GM21825 (cell line): Measurements from ENCODE around the gene VAMP2.

Source experiments
- ATAC-seq: cut with Tn5 transposase; IDR thresholded peaks from one replicate; pipeline ENCODE4 v1.9.1; 2021; ENCODE audit warnings: mild to moderate bottlenecking, moderate library complexity; ENCODE audit not compliant: unreplicated experiment

VAMP2 gene, protein sequence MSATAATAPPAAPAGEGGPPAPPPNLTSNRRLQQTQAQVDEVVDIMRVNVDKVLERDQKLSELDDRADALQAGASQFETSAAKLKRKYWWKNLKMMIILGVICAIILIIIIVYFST

DNA sequence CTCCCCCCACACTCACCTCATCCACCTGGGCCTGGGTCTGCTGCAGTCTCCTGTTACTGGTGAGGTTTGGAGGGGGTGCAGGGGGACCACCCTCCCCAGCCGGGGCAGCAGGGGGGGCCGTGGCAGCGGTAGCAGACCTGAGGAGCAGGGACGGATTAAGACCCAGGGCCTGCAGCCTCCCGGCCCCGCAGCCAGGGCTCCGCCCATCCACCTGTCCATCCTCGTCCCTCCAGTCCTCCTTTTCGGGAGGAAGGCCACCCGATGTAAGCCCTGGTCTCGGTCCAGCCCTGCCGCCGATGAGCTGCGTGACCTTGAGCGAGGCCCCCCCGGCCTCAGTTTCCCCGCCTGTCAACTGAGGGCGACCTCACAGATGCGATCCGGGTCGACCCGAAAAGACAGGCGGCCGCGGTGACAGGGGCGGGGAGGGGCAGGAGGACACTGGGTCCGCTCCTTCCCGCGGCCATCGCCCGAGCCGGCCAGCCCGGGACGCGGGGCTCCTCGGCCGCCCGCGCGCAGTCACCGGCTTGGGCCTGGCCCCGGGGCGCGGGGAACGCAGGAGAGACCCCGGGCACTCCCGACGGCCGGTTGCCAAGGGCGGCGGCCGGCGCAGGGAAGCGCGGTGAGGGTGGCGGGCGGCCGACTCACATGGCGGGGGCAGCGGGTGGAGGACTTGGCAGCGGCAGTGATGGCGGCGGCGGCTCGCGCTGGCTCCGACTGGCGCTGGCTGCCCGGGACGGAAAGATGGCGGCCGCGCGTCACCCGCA lies at the start of gene VAMP2:
Gene VAMP2, minus strand, starts transcription at position 716 of the 764 bp plus-strand sequence. Its CDS starts 69 bp downstream, at position 647.
- peak; percentile 42 for ATAC-seq

DNA sequence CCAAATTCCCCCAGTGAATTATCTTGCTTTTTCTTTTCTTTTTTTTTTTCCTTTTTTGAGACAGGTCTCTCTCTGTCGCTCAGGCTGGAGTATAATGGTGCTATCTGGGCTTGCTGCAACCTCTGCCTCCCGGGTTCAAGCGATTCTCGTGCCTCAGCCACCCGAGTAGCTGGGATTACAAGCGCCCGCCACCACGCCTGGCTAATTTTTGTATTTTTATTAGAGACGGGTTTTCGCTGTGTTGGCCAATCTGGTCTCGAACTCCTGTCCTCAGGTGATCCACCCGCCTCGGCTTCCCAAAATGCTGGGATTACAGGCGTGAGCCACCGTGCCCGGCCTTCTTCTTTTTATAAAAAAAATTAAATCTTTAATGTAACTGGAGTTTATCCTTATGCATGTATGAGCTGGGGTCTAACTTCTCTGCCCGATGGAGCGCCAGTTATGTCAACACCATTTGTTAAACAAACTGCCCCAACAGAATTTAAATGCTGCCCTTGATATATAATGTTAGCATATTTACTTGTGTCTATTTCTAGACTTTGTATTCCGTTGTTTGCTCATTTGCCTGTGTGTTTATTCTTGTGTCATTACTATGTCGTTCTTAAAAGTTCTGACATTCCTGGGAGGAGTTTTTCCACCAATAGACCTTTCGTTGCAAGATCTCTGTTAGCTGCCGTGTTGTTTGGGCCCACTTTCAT lies 48.2 kb upstream of the VAMP2 start:
- ATAC-seq, result no peak

DNA sequence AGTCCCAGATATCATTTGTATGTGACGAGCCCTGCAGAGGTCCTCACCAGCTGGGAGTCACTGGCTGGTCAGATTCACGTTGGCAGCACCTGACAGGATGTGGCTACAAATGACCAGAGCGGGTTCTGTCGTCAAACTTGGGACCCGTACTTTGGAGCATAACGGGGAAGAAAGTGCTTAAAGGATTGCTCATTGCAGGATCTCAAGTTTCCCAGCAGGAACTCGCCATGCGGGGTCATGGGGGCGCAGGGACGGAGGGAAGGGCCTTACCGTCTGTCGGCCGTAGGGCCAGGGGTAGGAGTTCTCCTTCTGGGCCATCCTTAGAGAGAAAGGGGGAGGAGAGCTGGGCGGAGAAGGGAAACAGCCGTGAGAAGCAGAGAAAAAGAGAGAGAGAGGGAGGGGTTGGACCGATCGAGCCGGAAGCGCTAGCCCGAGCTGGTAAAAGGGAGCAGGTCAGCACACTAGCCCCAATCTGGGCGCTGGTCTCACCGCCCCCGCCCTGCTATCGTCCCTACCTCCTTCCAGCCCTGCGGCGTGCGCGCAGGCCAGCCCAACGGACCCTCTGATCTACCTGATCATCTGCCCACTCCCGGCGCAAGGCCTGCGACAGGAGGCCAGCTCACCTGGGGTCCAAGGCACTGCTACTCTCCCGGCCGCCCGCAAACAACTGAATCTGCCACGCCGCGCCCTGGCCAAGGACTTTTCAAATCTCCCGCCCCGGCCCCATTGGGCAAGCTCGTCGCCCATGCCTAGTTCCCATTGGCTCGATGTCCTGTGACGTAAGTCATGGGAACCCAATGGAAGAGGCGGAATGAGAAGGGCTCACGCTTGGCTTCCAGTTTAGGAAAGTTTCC lies 47.4 kb upstream of the VAMP2 start, which contains the start of gene AURKB:
Gene AURKB, minus strand, starts transcription at position 669 of the 854 bp plus-strand sequence. Its CDS starts 351 bp downstream, at position 318.
- peak; percentile 75 for ATAC-seq

DNA sequence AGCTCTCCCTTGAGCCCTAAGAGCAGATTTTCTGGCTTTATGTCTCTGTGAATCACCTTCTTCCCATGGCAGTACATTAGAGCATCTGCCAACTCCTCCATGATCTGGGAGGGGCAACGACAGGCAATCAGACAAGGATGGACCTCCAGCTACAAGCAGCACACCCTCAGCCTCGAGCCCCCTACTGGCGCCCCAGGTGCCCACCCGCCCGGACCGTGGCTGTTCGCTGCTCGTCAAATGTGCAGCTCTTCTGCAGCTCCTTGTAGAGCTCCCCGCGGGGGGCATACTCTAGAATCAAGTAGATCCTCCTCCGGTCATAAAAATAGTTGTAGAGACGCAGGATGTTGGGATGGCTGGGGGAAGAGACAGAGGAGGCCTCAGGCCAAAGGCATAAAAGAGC lies 43.8 kb upstream of the VAMP2 start:
- ATAC-seq, result no peak

DNA sequence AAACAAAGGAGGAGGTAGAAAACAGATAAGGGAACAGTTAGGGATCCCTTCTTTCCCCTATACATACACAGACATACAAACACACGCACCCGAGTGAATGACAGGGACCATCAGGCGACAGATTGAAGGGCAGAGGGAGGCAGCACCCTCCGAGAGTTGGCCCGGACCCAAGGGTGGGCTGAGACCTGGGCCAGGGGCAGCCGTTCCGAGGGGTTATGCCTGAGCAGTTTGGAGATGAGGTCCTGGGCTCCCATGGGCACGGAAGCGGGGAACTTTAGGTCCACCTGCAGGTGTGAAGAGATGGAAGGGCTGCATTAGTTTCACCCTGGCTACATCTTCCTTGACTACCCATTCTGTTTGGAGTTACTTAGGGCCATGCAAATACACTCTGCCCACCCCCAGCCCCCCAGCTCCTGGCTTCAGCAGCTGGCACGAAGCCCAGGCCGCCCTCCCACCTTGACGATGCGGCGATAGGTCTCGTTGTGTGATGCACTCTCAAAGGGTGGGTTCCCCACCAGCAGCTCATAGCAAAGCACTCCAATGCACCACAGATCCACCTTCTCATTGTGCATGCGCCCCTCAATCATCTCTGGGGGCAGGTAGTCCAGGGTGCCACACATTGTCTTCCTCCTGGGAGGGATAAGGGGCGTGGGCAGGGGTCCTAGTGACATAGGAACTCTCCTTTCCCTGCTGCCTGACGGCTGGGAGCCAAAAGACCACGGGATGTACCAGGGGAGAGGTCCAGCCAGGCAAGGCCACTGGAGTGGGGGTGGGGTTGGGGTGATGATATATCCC lies 42.2 kb upstream of the VAMP2 start:
- ATAC-seq, result no peak

DNA sequence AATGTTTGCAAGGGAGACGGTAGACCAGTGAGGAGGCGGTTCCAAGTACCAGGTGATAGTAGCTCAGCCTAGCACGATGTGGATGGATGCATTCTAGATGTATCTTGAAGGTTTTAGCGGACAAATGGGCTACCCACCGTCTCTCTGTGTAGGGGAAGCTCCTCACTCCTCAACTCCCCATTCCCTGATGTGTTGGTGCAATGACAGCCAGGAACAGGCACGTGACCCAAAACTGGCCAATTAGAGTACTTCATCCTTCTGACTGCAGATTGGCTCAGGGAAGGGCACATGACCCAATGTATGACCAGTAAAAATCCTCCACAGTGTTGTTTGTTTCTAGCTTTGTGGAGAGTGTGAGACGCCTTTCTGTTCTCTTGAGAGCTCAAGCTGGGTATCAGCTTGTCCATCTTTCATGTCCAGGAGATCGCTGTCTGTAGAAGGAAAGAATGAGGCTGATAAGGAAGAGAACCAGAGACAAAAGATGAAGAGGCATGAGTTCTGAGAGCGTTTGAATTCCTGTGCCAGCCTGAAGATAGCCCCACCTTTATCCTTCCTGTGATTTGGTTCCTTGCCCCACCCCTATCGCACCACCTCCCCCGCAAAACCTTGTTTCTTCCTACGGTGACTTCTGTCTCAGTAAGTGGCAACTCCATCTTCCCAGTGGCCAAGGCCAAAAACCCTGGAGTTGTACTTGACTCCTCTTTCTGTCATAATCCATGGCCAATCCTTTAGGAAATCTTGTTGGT lies 29.5 kb upstream of the VAMP2 start:
- no peak for ATAC-seq

DNA sequence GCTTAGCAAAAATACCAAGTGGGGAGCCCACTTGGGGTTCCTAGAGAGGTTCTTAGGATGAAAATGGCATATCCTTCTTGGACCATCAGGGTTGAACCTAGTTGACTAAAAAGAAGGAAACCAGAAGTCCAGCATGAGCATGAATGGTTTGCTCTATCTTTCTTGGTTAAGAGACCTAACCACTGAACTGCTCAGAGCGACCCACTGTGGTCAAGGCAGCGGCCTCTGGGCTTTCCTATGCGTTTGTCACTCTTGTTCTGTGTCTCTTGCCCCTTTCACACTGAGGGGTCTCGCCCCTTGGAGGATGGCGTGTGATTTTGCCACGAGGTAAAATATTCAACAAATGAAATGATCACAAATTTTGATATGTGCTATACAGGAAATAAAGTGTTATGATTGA lies 27.8 kb upstream of the VAMP2 start:
- ATAC-seq, result no peak

DNA sequence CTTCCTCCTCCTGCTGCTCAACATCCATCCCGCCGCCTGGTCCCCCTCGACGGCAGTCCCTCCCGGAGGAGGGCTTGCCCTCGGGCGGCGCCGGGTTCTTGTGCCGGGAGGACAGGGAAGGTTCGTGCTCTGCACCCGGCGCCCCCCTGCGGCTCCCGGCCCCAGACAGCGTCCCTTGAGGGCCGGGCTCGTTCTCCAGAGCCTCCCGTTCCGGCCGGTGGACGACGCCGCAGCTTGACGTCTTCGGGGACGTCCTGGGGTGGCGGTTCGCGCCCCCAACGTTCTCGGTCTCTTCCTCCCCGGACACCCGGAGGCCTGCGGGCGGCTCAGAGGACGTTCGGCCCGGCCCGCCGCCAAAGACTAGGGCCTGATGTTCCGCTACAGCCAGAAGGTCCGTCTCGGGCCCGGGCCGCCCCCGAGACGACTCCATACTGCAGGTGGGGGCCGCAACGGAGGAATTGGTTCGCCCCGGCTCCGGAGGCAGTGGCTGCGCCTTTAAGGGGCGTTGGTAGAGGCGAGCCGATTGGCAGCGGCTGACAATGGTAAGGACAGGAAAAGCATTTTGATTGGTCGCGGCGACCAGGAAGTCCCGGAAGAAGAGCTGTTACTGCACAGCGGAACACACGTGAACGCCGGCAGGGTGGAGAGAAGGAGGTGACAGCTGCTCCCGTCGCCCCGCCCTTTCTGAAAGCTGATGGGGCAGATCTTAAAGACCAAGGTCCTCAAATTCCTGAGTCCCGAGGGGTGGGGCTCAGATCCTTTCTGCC lies 27.1 kb upstream of the VAMP2 start, which contains the start of gene BORCS6:
Gene BORCS6, minus strand, starts transcription at position 470 of the 767 bp plus-strand sequence. Its CDS starts 40 bp downstream, at position 430.
- peak; percentile 37 for ATAC-seq

DNA sequence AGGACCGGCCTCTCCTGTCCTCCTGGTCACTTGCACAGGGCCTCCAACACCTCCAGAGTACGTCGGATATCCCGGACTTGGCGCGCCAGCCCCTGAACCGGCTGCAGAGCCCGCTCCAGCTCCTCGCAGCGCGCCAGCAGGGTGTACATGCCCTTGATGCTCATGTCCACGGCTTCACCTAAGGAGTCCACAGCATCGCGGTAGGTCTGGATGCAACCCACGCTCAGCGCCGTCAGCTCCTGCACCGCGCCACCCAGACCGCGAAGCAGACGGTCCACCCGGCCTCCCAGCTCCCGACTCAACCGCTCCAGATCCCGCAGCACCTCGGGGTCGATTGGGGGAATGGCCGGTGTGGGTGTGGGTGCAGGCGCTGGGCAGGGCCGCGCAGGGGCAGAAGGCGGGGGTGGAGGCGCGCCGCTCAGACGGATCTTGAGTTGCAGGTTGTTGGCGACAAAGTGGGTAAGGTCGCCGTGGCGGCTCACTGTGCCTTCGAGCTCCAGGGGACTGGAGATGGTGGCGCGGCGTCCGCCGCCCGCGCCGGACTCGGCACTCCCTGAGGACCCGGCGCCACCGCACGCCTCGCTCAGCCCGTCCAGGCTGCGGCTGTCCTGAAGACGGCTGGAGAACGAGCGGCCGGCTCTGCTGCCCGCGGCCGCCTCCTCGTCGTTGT lies 26.4 kb upstream of the VAMP2 start:
- no peak for ATAC-seq

DNA sequence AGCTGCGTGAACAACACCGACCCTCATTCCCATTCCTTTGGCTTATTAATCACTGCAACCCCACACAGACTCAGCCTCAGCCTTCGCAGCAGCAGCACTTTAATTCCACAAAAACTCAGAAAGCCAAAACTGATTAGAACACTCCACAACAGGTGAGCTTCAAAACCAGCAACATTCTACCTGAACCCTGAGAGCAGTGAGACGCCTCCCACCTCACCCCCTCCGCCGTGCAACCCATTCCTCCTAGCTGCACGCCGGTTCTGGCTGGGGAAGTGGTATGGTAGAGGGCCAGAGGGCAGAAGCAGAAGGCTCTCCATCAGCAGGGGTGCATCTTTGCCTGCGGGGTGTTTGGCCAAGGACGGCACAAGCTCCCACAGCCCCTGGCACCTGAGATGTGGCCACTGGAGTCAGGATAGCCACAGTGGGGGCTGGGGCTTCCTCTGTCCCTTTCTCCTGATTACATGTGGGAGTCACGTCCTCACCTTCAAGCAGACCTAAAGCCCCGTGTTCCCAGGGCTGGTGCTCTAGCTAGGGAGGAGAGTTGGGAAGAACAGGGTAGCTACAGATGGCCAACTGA lies 25.6 kb upstream of the VAMP2 start:
- ATAC-seq, result no peak

DNA sequence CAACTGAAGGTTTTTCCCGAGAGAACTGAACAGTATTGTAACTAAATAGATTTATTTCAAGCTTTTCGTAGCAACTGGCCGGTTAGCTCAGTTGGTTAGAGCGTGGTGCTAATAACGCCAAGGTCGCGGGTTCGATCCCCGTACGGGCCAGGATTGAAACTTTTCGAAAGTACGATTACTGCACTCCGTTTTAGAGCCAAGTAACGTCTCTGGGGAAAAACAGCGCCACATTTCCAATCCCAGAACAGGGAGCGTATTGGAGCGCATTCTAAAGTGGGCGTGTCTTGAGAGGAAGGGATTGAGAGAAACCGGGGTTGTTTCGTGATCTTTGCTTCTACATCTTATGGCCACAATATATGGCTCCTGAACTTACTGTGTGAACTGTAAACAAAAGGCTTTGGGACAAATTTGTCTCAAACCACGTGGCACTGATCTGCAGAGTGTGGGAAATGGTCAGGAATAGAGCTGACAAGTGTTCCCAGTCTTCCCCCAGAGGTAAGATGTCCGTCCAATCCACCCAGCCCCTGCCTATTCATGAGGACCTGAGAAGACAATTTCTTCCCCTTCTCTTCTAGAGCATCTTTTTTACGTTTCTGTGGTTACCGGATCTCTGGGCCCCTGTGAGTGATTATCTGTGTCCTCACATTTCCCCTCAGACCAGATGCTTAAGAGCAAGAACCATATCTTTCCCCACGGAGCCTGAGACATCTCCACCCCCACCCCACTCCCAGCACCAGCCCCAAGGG lies 24.9 kb upstream of the VAMP2 start:
- no peak for ATAC-seq

DNA sequence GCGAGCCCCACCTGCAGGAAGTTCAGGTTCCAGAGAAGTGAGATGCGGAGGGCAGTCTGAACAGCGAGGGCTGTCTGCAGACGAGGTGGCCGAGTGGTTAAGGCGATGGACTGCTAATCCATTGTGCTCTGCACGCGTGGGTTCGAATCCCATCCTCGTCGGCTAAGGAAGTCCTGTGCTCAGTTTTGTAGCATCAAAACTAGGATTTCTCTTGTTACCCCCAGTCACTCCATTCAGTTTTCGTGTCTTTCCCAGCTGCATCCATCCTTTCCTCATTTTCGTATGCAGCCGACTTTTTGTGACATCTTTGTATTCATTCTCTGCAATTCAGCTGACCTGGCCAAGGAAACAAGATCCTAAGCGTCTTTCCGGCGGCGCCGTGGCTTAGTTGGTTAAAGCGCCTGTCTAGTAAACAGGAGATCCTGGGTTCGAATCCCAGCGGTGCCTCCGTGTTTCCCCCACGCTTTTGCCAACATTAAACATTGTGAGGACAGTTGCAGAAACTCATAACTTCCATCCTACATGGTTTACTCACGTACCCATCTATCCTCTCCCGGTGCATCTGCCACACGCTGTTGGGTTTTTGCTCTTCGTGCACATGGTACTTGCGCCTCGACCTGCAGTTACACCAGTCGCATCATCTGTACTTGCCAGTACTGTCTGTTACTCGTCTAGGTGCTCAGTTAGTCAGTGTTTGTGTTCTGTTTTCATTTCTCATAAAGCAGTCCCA lies 24.2 kb upstream of the VAMP2 start:
- no peak for ATAC-seq

DNA sequence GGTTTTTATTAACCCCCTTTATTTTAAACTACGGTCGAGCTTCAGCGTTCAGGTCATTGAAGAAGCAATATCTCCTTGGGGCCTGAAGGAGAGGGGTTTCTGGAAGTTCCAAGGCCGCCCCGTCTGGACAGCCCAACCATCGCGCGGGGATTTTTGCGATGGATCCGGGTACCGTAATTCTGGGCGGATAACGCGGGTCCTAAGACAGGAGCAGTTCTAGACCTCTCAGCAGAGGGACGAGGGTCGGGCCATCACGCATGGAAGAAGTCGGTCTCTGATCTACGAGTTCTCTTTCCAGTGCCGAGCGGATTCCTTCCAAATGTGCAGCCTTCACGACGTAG lies 23.7 kb upstream of the VAMP2 start:
- ATAC-seq, result no peak

DNA sequence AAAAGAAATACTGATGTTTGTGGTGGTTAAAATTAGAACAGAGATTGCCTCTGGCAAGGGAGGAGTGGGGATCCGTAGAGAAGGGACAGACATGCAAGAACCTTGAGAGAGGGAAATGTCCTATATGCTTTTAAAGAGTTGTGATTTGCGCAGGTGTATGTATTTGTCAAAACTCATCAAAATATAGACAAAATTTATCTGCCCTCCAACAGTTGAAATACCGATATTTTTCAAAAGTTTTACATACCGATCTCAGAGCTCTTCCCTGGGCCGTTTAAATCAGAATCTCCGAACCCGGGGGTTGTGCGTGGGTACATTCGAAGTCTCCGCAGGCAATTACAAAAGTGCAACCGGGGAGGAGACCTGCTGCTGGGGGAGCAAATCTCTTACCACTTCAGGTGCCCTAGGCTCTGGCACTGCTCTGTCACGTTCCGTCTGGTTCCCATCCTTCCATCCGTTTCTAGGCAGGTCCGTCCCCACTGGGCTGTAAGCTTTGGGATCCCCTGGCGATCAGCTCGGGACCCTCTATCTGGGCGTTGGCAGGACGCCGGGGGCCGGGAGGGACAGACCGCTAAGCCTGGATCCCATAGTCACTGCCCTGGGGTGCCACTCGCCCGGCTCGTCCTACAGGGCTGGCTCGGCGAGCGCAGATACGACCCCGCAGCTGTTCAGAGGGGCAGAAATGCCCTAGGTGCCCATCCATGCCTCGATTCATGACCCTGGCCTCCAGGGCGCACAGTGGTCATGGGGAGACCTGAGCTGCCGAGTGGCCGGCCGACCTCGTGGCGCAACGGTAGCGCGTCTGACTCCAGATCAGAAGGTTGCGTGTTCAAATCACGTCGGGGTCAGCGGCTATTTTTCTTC lies 23.1 kb upstream of the VAMP2 start:
- ATAC-seq, result peak; percentile 21

DNA sequence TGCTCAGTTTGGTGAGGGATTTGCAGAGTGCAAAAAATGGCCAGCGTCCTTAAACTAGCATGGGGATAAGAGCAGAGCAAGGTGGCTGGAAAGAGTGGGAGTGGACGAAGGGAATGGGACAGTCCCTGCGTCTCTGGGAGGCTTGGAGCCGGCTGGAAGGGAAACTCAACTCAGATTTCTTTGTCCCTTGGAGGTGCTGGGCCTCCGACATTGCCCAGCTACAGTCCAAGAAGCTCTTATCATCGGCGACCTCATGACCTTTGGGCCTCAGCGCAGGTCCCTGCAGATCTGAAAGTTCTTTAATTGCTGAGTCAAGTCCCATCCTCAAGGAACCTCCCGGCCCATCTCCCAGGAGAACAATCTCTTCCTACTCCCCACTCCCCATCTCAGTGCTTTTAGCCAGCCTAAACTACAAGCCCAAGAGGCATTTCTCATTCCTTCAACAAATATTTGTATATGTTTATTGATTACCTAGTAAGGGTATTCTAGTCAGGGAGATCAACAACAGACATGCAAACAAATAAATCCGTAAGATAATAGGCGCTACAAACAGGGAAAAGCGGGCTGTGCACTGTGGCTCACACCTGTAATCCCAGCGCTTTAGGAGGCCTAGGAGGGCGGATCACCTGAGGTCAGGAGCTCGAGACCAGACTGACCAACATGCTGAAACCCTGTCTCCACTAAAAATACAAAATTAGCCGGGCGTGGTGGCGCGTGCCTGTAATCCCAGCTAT lies 14.4 kb upstream of the VAMP2 start:
- ATAC-seq, result no peak
